CMK (cell line): ENCODE measurements around the gene AKAP11.

Experiments
- DNase-seq: peaks from one replicate; pipeline ENCODE4 v3.0.0-alpha.2; 2010; ENCODE audit warnings: low read depth

Gene AKAP11

DNA sequence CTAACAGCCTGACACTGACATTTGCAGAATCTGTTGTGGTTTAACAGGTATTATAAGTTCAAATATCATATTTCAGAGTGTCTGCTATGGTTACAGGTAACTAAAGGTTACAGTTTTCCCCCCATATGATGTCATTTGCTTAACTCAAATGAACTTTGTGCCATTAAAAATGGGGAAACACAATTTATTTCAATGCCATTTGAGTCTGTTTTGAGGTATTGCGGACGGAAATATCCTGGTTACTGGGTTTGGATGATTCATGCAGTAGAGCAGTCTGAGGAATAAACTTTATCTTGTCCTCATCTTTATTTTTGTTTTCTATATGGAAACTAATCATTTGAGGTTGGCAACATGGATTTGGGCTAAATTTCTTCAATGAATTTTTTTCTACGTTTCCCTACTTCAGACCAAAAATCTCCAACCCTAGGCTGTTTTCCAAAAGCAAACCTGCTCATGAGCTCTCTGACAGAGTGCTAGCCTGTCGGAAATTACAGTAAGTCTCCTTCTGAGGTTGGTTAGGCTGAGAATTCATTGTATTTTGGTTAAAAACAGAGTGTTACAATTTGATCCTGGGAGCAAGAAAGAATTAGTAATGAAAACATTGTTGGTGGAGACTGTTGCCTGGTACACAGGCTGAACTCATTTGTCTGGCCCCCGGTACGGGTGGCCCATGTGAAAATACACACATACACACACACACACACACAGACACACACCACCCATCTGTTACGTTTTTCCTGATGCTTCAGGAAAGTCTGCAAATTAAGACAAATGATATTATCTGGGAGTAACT lies 66.1 kb downstream of the AKAP11 start:
- DNase-seq, result no peak

DNA sequence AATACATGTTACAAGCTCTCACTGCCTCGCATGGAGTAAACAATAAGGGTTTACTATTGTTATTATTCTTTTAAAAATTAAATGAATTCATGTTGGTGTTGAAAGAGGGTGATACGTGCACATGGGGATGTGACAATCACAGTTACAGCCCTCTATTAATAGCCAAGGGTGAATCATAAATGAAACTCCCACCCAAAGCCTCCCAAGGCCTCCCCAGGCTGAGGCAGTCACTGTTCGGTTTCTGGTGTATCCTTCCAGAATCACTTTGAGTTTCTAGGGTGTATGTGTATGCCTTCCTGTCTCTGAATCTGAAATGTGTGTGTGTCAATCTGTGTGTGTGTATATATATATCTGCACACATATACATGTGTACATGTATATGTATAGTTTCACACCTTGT lies 73.4 kb downstream of the AKAP11 start:
- no peak for DNase-seq

DNA sequence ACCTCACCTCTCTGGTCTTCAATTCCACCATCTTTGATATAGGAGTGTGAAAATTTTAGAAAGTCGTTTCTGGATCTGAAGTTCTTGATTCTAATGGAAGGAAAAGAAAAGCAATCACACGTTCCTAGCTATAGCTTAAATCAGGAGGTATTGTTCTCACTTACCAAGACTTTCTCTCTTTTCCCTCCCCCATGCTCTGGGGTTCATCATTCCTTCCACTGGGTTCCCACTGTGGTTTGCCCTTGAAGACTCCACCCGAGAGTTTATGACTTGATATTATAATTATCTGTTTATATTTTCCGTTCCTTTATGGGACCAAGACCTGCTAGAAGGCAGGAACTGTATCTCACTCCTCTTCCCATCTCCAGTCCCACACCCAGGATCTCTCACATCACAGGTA lies 76.6 kb downstream of the AKAP11 start:
- DNase-seq, result no peak

DNA sequence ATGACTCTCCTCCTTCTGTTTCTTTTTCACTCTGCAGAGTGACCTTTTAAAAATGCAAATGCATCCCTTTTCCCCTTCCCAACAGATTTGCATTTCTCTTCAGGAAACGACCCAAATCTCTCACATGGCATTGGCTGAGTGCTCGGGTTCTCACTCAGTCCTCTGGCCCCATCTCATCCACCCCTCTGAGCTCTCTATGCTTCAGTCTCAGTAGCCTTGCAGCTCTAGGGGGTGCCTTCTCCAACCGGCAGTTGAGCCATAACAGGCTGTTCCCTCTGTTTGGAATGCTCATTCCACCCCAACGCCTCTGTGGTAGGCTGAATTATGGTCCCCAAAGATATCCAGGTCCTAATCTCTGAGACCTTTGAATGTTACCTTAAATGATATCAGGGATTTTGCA lies 78.2 kb downstream of the AKAP11 start:
- DNase-seq, result no peak

DNA sequence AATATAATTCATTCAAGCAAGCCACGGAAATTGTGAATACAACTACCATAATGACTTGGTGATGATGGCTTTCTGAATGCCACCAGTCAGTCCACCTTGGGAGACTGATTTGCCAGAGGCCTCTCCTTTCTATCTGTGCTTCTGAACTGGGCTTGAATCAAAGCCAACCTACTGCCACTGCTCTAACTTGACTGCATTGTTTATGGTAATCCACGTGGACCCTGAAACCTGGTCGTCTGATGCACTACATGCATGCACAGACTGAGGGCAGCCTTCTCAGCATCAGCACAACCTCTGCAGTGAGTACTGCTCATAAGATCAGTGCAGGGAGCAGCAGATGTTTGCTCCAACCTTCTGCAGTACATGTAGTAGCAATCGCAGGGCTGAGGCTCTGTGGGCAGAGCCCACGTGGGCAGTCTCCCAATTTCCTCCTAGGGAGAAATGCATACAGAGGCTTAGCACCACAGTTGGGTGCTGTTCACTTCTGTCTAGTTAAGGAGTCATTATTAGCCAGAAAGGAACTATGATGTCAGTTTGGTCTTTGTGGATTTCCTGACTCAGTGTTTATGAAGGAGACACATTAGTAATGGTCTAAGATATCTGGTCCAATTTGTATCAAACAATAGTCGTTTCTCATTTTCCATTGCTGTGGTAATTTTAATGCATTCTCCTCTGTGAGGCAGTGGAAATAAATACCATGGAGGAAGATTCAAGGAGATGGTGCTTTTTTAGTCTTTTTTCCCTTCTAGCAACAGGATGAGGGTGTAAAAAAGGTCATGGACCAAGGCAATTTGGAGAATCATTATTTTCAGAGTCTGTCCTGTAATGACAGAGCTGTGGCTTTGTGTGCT lies 82.5 kb downstream of the AKAP11 start:
- DNase-seq, result no peak

DNA sequence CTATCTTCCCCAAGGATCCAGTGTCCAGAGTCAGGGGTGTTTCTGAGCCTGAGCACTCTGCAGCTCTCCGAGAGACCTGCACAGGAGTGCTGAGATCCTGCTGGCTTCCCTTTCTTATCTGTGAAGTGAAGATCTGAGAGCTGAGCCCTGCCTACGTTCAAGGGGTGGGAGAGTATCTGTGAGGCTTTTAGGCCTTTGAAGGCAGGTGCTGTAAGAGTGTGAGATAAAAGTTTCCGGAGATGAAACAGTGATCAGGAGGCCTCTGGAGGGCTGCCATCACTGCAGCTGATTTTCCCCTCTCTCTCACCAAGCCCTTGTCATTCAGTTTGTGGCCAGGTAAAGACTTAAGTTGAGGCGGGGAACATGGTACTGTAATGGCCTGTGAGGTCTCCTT lies 83.1 kb downstream of the AKAP11 start:
- no peak for DNase-seq

DNA sequence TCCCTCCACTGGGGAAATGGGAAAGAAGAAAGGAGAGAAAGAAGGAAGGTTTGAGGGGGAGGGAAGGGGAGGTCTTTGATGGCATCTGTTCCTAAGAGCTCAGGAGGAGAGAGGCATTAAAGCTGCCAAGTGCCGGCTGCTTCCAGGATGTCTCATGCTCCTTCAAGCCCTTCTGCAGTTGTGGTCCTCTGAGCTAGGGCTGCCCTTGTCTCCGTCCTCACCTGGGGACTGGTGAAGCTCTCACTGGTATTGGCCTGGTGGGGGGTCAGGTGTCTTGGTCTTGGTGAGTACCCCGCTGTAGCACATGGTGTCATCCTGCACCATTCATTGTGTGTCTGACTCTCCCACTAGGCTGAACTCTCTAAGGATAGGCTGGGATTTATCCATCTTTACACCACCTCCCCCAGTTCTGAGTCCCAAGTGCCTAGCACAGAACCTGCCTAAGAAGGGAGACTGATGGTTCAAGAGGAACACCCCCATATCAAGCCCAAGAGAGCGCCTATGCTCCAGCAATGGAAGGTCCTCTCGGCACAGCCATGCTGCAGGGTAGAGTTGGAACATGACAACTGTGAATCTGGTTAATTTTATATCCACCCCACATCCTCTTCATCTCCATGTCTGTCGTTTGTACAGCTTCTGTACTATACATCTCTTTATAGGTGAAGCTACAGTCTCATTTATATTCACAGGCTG lies 83.7 kb downstream of the AKAP11 start:
- no peak for DNase-seq

DNA sequence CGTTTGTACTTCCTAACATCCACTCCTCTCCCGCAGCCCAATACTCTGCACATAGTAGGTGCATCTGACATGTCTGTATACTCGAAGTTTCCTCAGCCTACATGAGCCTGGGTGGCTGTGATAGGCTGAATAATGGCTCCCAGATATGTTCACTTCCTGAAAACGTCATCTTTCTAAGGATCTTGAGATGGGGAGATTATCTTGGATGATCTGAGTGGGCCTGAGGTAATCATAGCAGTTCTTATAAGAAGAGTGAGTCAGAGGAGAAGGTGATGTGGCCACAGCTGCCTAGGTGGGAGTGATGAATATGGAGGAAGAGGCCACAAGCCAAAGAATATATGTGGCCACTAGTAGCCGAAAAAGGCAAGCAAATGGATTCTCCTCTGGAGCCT lies 84.2 kb downstream of the AKAP11 start:
- DNase-seq, result no peak

DNA sequence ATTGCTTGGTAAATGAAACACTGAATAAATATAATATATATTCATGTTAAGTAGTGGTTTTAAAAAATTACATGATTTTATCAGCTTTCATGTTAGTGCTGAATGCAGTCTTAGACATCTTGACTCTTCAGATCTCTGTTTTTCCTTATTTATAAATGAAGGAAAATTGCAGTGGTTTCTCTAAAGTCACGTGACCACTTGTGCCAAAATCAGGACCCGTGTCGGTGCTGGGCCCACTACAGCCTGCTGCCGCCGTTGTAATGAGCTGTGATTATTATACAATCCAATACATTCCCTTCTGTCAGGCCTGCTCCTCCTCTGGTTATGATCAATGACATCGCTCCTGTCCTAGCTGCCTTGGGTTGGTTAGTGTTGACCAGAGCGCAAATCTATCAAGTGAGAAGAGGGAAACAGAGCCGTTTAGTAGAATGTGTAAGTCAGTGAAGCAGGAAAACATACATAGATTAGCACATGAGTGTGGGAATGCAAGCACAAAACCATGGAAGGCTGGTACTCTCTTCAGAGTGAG lies 88.2 kb downstream of the AKAP11 start:
- no peak for DNase-seq

DNA sequence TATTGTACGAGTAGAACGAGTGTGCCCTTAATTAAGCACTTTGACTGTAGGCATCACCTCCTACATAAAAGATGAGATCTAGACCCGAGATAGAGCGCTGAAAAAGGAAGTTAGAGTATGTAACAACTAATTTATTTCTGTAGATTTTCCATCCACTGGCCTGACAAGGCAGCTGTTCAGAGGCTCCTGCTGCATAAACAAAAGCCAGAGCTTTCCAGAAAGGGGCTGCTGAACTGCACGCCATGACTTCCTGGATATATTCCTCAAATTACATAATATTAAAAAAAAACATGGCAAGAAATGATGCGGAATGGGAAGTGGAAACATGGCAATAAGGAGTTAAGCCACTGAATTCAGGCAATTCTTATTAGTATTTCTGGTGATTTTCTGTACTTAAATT lies 89.7 kb downstream of the AKAP11 start:
- no peak for DNase-seq

DNA sequence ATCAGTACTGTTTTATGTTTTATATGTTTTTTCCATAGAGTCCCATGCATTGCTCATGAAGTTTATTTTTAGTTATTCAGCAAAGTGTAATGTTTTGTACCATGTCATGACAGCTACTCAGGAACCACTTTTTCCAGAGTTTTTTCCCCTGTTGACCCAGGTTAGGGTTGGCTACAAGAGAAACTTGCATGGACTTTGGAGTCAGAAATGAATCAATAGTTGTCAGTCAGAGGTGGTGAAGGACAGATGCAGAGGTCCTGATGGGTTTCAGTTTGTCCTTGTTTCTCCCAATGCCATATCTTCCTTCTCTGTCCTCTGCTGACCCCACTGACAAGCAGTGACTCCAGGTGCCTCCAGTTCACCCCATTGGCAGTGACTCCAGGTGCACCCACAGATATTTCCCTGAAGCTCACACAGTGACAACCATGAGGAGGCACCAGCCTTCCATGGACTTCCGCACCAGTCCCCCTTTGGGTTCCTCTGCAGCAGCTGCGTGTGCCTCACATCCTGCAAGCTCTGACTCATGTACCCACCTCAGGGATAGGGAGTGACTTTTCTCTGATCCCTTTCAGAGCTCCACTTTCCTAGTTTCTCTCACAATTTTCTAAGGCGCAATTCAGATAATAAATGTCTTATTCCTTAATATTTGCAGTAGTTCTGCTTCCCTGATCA lies 92.1 kb downstream of the AKAP11 start:
- DNase-seq, result no peak

DNA sequence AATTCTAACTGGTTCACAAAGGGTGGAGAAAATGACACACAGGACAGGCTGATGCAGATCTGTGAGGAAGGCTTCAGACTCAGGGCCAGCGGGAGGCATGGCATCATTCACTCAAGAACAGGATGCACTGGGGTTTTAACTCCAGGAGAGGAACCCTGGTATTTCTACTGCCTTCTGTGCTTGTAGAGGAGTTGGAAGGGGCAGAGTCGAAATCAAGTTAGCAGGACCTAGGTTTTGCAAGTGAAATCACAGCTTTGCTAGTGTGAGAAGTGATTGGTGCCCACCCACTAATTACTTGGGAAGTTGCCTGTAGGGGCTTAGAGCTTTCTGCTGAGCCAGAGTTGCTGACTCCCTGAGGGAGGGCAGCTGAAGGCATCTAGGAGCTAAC lies 92.7 kb downstream of the AKAP11 start:
- no peak for DNase-seq

DNA sequence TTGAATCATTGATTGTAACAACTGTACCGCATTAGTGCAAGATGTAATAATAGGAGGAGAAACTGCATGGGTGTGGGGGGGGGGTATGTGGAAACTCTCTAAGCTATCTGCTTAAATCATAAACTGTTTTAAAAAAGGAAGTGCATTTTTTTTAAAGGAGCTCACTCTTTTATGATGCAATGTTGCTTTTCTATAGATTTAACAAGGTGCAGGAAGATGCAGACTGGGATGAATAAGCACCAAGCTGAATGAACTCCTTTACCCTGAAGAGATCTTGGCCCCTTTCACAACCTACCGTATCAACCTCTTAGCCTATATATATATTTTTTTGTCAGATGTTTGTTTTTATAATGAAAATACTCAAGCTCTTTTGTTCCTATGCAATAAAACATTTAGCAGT lies 95.9 kb downstream of the AKAP11 start:
- DNase-seq, result no peak

DNA sequence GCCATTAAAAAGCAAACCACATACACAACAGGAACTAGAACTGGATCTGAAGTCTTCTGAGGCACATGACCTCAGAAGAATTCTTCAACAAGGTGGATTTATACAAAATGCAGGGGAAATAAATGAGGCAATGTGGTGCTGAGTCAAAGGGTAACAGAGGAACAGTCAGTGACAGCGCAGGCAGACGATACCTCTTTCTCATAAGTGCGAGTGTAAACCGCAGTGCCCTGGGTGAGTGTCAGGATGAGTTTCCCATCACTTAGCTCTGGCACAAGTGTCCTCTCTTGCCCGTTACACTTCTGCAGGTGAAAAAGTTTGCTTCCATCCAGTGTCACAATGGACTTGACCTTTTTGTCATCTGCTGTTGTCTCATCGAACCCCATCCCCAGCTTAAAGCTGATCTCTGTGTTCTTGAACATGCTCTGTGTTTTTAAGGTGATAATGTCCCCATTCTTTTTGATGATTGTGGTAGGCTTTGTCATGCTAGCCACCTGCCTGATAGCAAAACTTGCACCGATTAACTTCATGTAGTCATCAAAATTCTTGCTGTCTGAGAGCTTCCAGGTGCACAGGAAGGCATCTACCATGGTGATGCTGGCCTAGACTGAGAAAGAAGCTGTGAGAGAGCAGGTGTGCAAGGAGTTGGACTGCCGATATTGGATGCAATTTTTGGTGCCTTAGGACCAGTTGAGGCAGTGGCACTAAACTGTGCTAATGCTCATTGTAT lies 97.3 kb downstream of the AKAP11 start:
- DNase-seq, result no peak

DNA sequence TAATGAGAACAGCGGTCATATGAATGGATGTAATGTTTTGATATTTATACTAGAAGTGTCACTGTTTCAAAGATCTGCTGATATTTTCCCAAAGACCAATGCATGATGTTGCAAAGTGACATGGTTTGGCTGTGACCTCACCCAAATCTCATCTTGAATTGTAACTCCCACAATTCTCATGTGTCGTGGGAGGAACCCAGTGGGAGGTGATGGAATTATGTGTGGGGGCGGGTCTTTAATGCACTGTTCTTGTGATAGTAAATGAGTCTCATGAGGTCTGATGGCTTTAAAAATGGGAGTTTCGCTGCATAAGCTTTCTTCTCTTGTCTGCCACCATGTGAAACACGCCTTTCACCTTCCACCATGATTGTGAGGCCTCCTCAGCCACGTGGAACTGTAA lies 98.3 kb downstream of the AKAP11 start:
- DNase-seq, result no peak
